CD8-positive, alpha-beta memory T cell (primary cell): ENCODE data around the gene CAPN14. TPM values are rescaled to one million over a fixed set of nuclear protein-coding genes. Genes with fewer than 3 reads are reported as not detected.

Experiments
- CTCF ChIA-PET: fragments of 350-600 bp; sonication (Branson Sonifier 250); formaldehyde crosslinking; loops from one replicate; lab custom pipeline; 2021; ENCODE audit warnings: antibody characterized with exemption; lab: Charles Lee
- POLR2A ChIA-PET: fragments of 350-600 bp; sonication (Branson Sonifier 250); formaldehyde crosslinking; loops from one replicate; lab custom pipeline; 2021; ENCODE audit warnings: antibody characterized with exemption; lab: Charles Lee
- DNase-seq, 5 donors: peaks; one replicate each; pipeline versions ENCODE4 v3.0.0 to v3.0.0-alpha.2; 2020 to 2022; ENCODE audit warnings: mixed read lengths in 1 of 5
- H3K27ac ChIP-seq: one replicate; pipeline ENCODE4 v1.7.0; 2013; ENCODE audit warnings: low read depth, mild to moderate bottlenecking, low read length, moderate library complexity
- H3K27me3 ChIP-seq: 2 replicates; pipeline ENCODE4 v1.7.0; 2013; ENCODE audit warnings: low read length, mild to moderate bottlenecking; ENCODE audit not compliant: insufficient read depth, poor library complexity, severe bottlenecking
- H3K36me3 ChIP-seq: 2 replicates; pipeline ENCODE4 v1.7.0; 2013; ENCODE audit warnings: mild to moderate bottlenecking, low read length, moderate library complexity; ENCODE audit not compliant: insufficient read depth
- H3K4me1 ChIP-seq: 2 replicates; pipeline ENCODE4 v1.7.0; 2013; ENCODE audit warnings: mild to moderate bottlenecking, low read length, moderate library complexity; ENCODE audit not compliant: insufficient read depth
- H3K4me3 ChIP-seq: 2 replicates; pipeline ENCODE4 v1.7.0; 2013; ENCODE audit warnings: mild to moderate bottlenecking, low read length
- H3K9me3 ChIP-seq: 2 replicates; pipeline ENCODE4 v1.7.0; 2013; ENCODE audit warnings: mild to moderate bottlenecking, low read length
- H3K27ac Mint-ChIP-seq, 8 donors: one replicate each; pipeline ENCODE4 v1.8.0; 2020 to 2021; ENCODE audit warnings: mixed read lengths in 8 of 8, mild to moderate bottlenecking in 6 of 8, inconsistent platforms in 3 of 8, moderate library complexity in 3 of 8
- H3K27me3 Mint-ChIP-seq, 2 donors: one replicate each; pipeline ENCODE4 v1.8.0; 2020 to 2021; ENCODE audit warnings: mixed read lengths in 2 of 2, mild to moderate bottlenecking in 1 of 2, moderate library complexity in 1 of 2
- H3K36me3 Mint-ChIP-seq, 3 donors: one replicate each; pipeline ENCODE4 v1.8.0; 2020 to 2021; ENCODE audit warnings: mixed read lengths in 3 of 3, inconsistent platforms in 1 of 3, mild to moderate bottlenecking in 1 of 3
- H3K4me1 Mint-ChIP-seq, 3 donors: one replicate each; pipeline ENCODE4 v1.8.0; 2020 to 2021; ENCODE audit warnings: mixed read lengths in 3 of 3, inconsistent platforms in 1 of 3, mild to moderate bottlenecking in 1 of 3
- H3K4me3 Mint-ChIP-seq, 7 donors: one replicate each; pipeline ENCODE4 v1.8.0; 2020 to 2021; ENCODE audit warnings: mixed read lengths in 7 of 7, mild to moderate bottlenecking in 6 of 7, moderate library complexity in 4 of 7, inconsistent platforms in 2 of 7
- H3K9me3 Mint-ChIP-seq, 5 donors: one replicate each; pipeline ENCODE4 v1.8.0; 2020 to 2022; ENCODE audit warnings: mixed read lengths in 5 of 5, mild to moderate bottlenecking in 3 of 5, moderate library complexity in 2 of 5, inconsistent platforms in 1 of 5
- polyA plus RNA-seq: library from polyadenylated mRNA; unstranded; fragments of 300-500 nt; fragmentation: Illumina TruSeq; gene quantifications from one replicate; pipeline ENCODE4 v1.2.3, GENCODE V29; 2021
- total RNA-seq, 2 experiments: library from RNA; stranded (reverse); gene quantifications; one replicate each; pipeline ENCODE4 v1.2.3, GENCODE V29; 2021

The CAPN14 gene
- total and polyA plus RNA-seq, 3 experiments from 2014 or later, result 0.07 to 0.40 (median 0.31) TPM

DNA sequence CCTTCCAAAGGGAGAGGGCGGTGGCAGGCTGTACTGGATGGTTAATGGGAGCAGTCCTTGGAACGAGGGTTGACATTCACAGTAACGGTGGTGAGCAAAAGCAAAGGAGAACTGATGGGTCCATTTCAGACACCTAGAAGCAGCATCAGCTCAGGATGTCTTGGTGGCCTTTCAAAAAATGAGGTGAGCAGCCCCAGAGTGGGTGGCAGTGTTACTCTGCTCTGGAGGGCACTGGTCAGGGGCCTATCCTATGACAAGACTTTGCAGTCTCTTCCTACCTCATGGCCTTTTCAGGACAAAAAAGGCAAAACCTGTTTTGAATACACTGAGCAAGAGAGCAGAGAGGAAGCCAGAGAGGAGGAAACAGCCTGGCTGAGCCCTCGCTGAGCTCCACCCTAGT, 23.5 kb downstream of the CAPN14 start:
- Histone ChIP-seq H3K4me3 (no peak overlapping the region), H3K27me3 (no peaks in the 10 kb centered on the region), H3K4me1 (no peaks in the 10 kb centered on the region), H3K9me3 (no peaks in the 10 kb centered on the region), H3K27ac (no peak overlapping the region), H3K36me3 (no peaks in the 10 kb centered on the region)
- CTCF ChIA-PET, result interaction anchor here (1.6 kb wide), 1 partner anchor 26 kb away, joined by 4 read pairs; no protein-coding TSS in a partner anchor
- H3K27me3 Mint-ChIP-seq, result no peaks in the 10 kb centered on the region
- no peak overlapping the region for H3K4me3 Mint-ChIP-seq
- no peaks in the 10 kb centered on the region for H3K36me3 Mint-ChIP-seq
- DNase-seq, result no peak
- POLR2A ChIA-PET, result no interaction called here
- H3K4me1 Mint-ChIP-seq, result no peaks in the 10 kb centered on the region
- H3K27ac Mint-ChIP-seq, result no peak overlapping the region
- no peaks in the 10 kb centered on the region for H3K9me3 Mint-ChIP-seq

DNA sequence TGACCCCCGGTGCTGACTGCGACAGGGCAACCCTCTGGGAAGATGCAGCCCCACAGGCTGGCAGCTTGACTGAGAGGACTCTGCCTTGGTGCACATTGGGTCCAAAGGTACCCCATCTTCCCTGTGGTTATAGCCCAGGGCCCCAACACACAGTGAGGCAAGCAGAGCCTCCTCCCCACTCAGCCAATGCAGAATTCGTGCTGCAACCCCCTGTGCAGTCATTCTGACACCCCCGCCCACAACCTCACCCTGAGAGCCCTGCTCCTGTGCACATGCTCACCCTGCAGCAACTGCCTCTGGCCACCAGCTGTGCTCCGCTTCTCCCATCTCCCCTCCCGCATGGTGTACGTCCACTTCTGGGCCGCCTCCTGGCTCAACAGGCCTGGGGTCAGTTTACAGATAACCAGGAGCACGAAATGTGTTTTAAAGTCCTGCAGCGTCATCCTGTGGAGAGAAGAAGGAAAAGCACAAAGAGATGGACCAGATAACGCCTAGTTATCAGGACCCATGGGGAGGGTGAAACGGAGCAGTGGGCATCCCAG, 24.4 kb downstream of the CAPN14 start:
- no peak overlapping the region for H3K27ac ChIP-seq
- ChIA-PET POLR2A (no interaction called here), CTCF (interaction anchor here (1.6 kb wide), 1 partner anchor 25 kb away, joined by 4 read pairs; no protein-coding TSS in a partner anchor)
- no peak overlapping the region for H3K27ac Mint-ChIP-seq
- no peak overlapping the region for H3K4me3 Mint-ChIP-seq
- no peak for DNase-seq
- no peaks in the 10 kb centered on the region for H3K27me3 Mint-ChIP-seq
- no peaks in the 10 kb centered on the region for H3K36me3 ChIP-seq
- no peaks in the 10 kb centered on the region for H3K9me3 Mint-ChIP-seq
- no peak overlapping the region for H3K4me3 ChIP-seq
- no peaks in the 10 kb centered on the region for H3K36me3 Mint-ChIP-seq
- H3K4me1 Mint-ChIP-seq, result no peaks in the 10 kb centered on the region
- no peaks in the 10 kb centered on the region for H3K4me1 ChIP-seq
- no peaks in the 10 kb centered on the region for H3K9me3 ChIP-seq
- H3K27me3 ChIP-seq, result no peaks in the 10 kb centered on the region

DNA sequence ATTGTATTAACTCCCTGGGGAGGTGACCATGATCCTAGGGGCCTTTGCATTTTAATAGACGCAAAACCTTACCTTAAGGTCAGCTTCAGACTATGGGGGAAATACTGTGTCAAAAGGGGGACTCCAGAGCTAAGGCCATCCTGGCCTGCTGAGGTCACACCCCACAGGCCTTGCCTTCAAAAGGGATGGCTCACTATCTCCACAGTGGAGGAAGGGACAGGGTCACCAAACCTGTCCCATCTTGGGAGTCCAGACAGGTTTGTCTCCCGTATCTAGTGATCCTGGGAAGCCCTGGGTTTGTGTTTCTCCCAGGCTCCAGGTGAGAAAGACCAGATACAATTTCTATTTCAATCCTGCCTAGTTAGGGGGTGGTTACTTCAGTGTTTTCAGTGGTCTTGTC, 24.9 kb downstream of the CAPN14 start:
- Mint-ChIP-seq H3K27me3 (no peaks in the 10 kb centered on the region), H3K36me3 (no peaks in the 10 kb centered on the region), H3K4me3 (no peak overlapping the region), H3K9me3 (no peaks in the 10 kb centered on the region), H3K4me1 (no peaks in the 10 kb centered on the region), H3K27ac (no peak overlapping the region)
- no peaks in the 10 kb centered on the region for H3K9me3 ChIP-seq
- CTCF ChIA-PET, result no interaction called here
- POLR2A ChIA-PET, result no interaction called here
- no peaks in the 10 kb centered on the region for H3K36me3 ChIP-seq
- H3K27ac ChIP-seq, result no peak overlapping the region
- H3K4me1 ChIP-seq, result no peaks in the 10 kb centered on the region
- no peak overlapping the region for H3K4me3 ChIP-seq
- no peaks in the 10 kb centered on the region for H3K27me3 ChIP-seq
- DNase-seq, result no peak

DNA sequence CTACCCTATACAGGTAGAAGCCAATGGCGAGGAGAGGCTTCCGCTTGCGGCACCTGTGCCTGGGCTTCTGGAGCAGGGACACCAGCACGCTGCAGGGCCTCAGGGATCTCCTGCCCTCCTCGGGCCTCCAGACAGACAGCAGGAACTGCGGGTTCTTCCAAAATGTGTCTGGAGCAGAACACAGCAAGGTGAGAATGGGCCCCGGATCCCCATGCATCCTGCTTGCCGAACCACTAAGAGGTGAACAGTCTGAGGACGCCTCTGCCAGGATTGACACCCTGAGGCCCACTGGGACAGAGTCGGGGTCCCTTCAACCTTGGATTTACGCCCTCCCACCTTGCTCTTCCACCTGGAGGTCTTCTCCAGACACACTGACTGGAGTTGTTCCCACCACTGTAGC, 25.4 kb downstream of the CAPN14 start:
- Mint-ChIP-seq H3K27ac (no peak overlapping the region), H3K4me3 (no peak overlapping the region), H3K4me1 (no peaks in the 10 kb centered on the region), H3K9me3 (no peaks in the 10 kb centered on the region), H3K27me3 (no peaks in the 10 kb centered on the region), H3K36me3 (no peaks in the 10 kb centered on the region)
- Histone ChIP-seq H3K4me3 (no peak overlapping the region), H3K36me3 (no peaks in the 10 kb centered on the region), H3K27me3 (no peaks in the 10 kb centered on the region), H3K9me3 (no peaks in the 10 kb centered on the region), H3K4me1 (no peaks in the 10 kb centered on the region), H3K27ac (no peak overlapping the region)
- ChIA-PET CTCF (no interaction called here), POLR2A (no interaction called here)
- no peak for DNase-seq

DNA sequence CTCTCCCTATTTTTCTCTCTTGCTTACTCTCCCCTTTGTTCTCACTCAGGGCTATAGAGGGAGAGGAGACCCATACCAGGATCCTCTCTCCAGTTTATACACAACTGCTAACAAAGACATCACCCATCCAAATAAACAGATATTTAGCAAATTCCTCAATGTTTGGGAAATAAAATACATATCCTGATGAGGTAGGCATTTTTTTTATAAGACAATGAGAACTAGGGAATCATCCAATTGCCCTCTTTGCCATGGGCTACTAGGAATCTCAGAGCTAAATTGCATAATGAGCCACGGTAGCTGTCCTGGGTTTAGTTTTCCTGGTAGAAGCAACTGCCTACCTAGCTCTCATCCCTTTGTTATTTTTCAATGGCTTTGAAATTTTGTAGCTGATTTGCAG, 27.1 kb downstream of the CAPN14 start:
- Histone ChIP-seq H3K27ac (no peak overlapping the region), H3K36me3 (no peaks in the 10 kb centered on the region), H3K4me3 (no peak overlapping the region), H3K27me3 (no peaks in the 10 kb centered on the region), H3K4me1 (no peaks in the 10 kb centered on the region), H3K9me3 (no peaks in the 10 kb centered on the region)
- Mint-ChIP-seq H3K27me3 (no peaks in the 10 kb centered on the region), H3K36me3 (no peaks in the 10 kb centered on the region), H3K9me3 (no peaks in the 10 kb centered on the region), H3K27ac (no peak overlapping the region), H3K4me1 (no peaks in the 10 kb centered on the region), H3K4me3 (no peak overlapping the region)
- CTCF ChIA-PET, result no interaction called here
- POLR2A ChIA-PET, result no interaction called here
- no peak for DNase-seq

DNA sequence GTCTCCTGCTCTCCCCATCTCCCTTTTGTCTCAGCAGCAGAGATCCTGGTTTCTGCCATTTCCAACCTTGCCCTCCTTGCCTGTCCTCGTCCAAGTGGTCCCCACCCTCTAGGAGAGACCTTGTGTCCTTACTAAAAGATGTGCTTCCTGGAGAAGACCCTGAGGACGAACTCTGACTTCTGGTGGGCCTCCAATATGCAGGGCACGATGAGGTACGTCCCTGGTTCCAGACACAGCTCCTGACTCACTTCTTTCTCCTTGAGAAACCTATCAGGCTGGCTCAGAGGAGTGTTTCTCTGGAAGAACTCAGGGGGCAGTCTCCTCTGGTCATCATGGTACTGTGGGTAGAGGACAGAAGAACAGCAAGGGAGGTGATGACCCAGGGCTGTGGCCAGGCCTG, 28.2 kb downstream of the CAPN14 start:
- Mint-ChIP-seq H3K9me3 (peaks cover 0 to 2% (median 0%) of the 10 kb centered on the region in 5 donors), H3K27me3 (peaks cover 0 to 3% of the 10 kb centered on the region in 2 donors), H3K4me3 (no peak overlapping the region), H3K36me3 (peaks cover 0 to 2% (median 0%) of the 10 kb centered on the region in 3 donors), H3K27ac (no peak overlapping the region), H3K4me1 (no peaks in the 10 kb centered on the region)
- ChIA-PET CTCF (no interaction called here), POLR2A (no interaction called here)
- no peaks in the 10 kb centered on the region for H3K4me1 ChIP-seq
- no peak overlapping the region for H3K4me3 ChIP-seq
- H3K27me3 ChIP-seq, result no peaks in the 10 kb centered on the region
- no peaks in the 10 kb centered on the region for H3K9me3 ChIP-seq
- DNase-seq, result no peak
- H3K36me3 ChIP-seq, result no peaks in the 10 kb centered on the region
- no peak overlapping the region for H3K27ac ChIP-seq

DNA sequence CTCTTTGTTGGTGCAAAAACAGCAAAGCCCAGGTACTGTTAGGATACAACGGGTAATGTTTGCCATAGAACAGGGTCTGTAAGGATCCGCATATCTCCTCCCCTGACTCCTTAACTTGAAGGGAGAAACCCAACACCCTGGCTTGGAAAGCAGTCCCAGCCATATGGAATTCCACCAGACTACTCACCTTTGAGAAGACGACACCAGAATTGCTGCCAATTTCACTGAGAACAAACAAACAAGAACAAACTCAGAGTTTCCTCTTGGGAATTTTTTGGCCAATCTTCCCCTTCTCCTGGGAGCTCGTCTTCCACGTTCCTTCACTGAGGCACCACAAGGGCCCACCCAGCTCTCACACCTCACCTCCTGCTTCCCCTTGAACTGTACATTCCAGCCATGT, 29.2 kb downstream of the CAPN14 start:
- H3K27me3 ChIP-seq, result no peaks in the 10 kb centered on the region
- H3K4me1 ChIP-seq, result no peaks in the 10 kb centered on the region
- H3K4me3 ChIP-seq, result no peak overlapping the region
- Mint-ChIP-seq H3K27ac (no peak overlapping the region), H3K27me3 (peaks cover 0 to 4% of the 10 kb centered on the region in 2 donors), H3K4me1 (no peaks in the 10 kb centered on the region), H3K9me3 (peaks cover 0 to 7% (median 0%) of the 10 kb centered on the region in 5 donors), H3K4me3 (no peak overlapping the region), H3K36me3 (peaks cover 0 to 5% (median 2%) of the 10 kb centered on the region in 3 donors)
- no peak overlapping the region for H3K27ac ChIP-seq
- no peaks in the 10 kb centered on the region for H3K9me3 ChIP-seq
- no peaks in the 10 kb centered on the region for H3K36me3 ChIP-seq
- CTCF ChIA-PET, result no interaction called here
- POLR2A ChIA-PET, result no interaction called here
- no peak for DNase-seq

DNA sequence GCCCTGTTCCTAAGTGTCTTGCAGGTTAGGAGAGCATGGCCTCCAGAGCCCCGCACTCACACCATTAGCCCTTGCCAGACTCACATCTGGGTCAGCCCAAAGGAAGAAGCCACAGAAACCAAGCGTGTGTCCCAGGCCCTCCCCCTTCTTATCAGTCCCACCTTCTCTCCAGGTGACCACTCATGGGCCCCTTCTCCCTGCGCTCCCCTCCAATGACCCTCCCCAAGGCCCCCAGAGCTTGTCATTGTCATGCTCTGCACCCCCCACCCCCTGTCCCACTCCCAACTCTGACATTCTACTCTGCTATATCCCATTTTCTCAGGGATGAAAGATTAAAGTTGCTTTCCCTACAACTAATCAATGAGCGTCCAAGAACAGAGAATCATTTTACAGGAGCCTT, 30.1 kb downstream of the CAPN14 start:
- no peak overlapping the region for H3K27ac Mint-ChIP-seq
- H3K4me3 Mint-ChIP-seq, result no peak overlapping the region
- no peaks in the 10 kb centered on the region for H3K4me1 Mint-ChIP-seq
- ChIA-PET CTCF (no interaction called here), POLR2A (no interaction called here)
- DNase-seq, result no peak
- Histone ChIP-seq H3K36me3 (no peaks in the 10 kb centered on the region), H3K27ac (no peak overlapping the region), H3K4me3 (no peak overlapping the region), H3K27me3 (no peaks in the 10 kb centered on the region), H3K9me3 (no peaks in the 10 kb centered on the region), H3K4me1 (no peaks in the 10 kb centered on the region)
- peaks cover 0 to 7% (median 0%) of the 10 kb centered on the region in 5 donors for H3K9me3 Mint-ChIP-seq
- H3K27me3 Mint-ChIP-seq, result peaks cover 0 to 4% of the 10 kb centered on the region in 2 donors
- peaks cover 0 to 5% (median 2%) of the 10 kb centered on the region in 3 donors for H3K36me3 Mint-ChIP-seq
